A673 (cell line): Measurements from ENCODE around the gene MDGA2. TPM values are rescaled to one million over a fixed set of nuclear protein-coding genes. Genes with fewer than 3 reads are reported as not detected.

Experiments
- BruUV-seq: library from RNA; stranded (reverse); fragments of 400-500 nt; replicated peaks from 2 replicates; lab custom pipeline; 2021; lab: Mats Ljungman, UMichigan
- CTCF ChIA-PET: fragments of 300-600 bp; sonication (Branson Sonifier 250); formaldehyde crosslinking; loops from one replicate; lab custom pipeline; 2022; ENCODE audit warnings: antibody characterized with exemption; lab: Charles Lee
- POLR2A ChIA-PET: fragments of 300-600 bp; sonication (Branson Sonifier 250); formaldehyde crosslinking; loops from one replicate; lab custom pipeline; 2022; ENCODE audit warnings: antibody characterized with exemption; ENCODE audit not compliant: low non-redundant PET; lab: Charles Lee
- DNase-seq: peaks from one replicate; pipeline ENCODE4 v3.0.0-alpha.2; 2015; ENCODE audit warnings: low spot score
- H3K27ac ChIP-seq: fragments of 200-600 bp; sonication (generic); 2 replicates; pipeline ENCODE4 v1.5.1; 2016; ENCODE audit warnings: mixed run types, low read depth, mild to moderate bottlenecking, mixed read lengths, antibody characterized with exemption, low read length; ENCODE audit not compliant: poor library complexity, severe bottlenecking
- H3K27me3 ChIP-seq: fragments of 200-600 bp; sonication (generic); replicated peaks from 2 replicates; pipeline ENCODE4 v1.6.1; 2017; ENCODE audit warnings: mixed run types, low read depth, mild to moderate bottlenecking, mixed read lengths, antibody characterized with exemption, low read length; ENCODE audit not compliant: insufficient read depth, poor library complexity
- H3K36me3 ChIP-seq: fragments of 200-600 bp; sonication (generic); 2 replicates; pipeline ENCODE4 v1.6.1; 2016; ENCODE audit warnings: mixed run types, mild to moderate bottlenecking, mixed read lengths, antibody characterized with exemption, low read length; ENCODE audit not compliant: insufficient read depth, poor library complexity, severe bottlenecking
- H3K4me1 ChIP-seq: fragments of 200-600 bp; sonication (generic); 2 replicates; pipeline ENCODE4 v1.6.1; 2017; ENCODE audit warnings: mixed run types, mild to moderate bottlenecking, mixed read lengths, antibody characterized with exemption, low read length; ENCODE audit not compliant: insufficient read depth, poor library complexity, severe bottlenecking
- H3K4me3 ChIP-seq: fragments of 200-600 bp; sonication (generic); 2 replicates; pipeline ENCODE4 v1.5.1; 2016; ENCODE audit warnings: low read depth, mixed run types, mild to moderate bottlenecking, mixed read lengths, low read length; ENCODE audit not compliant: poor library complexity, severe bottlenecking
- H3K9me3 ChIP-seq: fragments of 200-600 bp; sonication (generic); 2 replicates; pipeline ENCODE4 v1.6.1; 2016; ENCODE audit warnings: mixed run types, low read depth, mild to moderate bottlenecking, mixed read lengths, antibody characterized with exemption, low read length; ENCODE audit not compliant: poor library complexity, severe bottlenecking
- CTCF ChIP-seq: fragments of 300-800, 200-600 bp; sonication (generic); conservative IDR thresholded peaks from 2 replicates; pipeline ENCODE4 v1.5.1; 2017; ENCODE audit warnings: low read depth, mild to moderate bottlenecking, antibody characterized with exemption, low read length, moderate library complexity, mixed read lengths
- EZH2 ChIP-seq: fragments of 200-600 bp; sonication (generic); IDR thresholded peaks from 2 replicates; pipeline ENCODE4 v1.6.1; 2017; ENCODE audit warnings: borderline replicate concordance, low read depth, mild to moderate bottlenecking, mixed read lengths, antibody characterized with exemption, low read length; ENCODE audit not compliant: poor library complexity, severe bottlenecking
- intact Hi-C: fragments of 100-400 bp; cut with micrococcal nuclease; formaldehyde crosslinking; loops from one replicate; pipeline ENCODE4 v1.10.0; 2022; ENCODE audit not compliant: unreplicated experiment
- total RNA-seq: library from RNA; stranded (reverse); gene quantifications from 2 replicates; pipeline ENCODE4 v1.2.3, GENCODE V29; 2021

The MDGA2 gene
- total RNA-seq, 1 experiment from 2014 or later: not detected

- no peak overlapping the region for H3K27ac ChIP-seq
- intact Hi-C loops: no loop called here
- POLR2A ChIA-PET: no interaction called here
- no peaks in the 10 kb centered on the region for H3K36me3 ChIP-seq
- DNase-seq: no peak
- no peaks in the 10 kb centered on the region for H3K27me3 ChIP-seq
- no peak for TF ChIP-seq CTCF
- no peak for TF ChIP-seq EZH2
- CTCF ChIA-PET: no interaction called here
- BruUV-seq: no TSS peak
- no peaks in the 10 kb centered on the region for H3K9me3 ChIP-seq
- H3K4me1 ChIP-seq: no peaks in the 10 kb centered on the region
- no peak overlapping the region for H3K4me3 ChIP-seq
These were observed 455.3 kb downstream of the MDGA2 start for GRCh38 chr14:47220096-47220495.

GRCh38 chr14:47211263-47211662, 464.1 kb downstream of the MDGA2 start:
- Histone ChIP-seq H3K27ac (no peak overlapping the region), H3K36me3 (no peaks in the 10 kb centered on the region), H3K27me3 (no peaks in the 10 kb centered on the region), H3K9me3 (no peaks in the 10 kb centered on the region), H3K4me3 (no peak overlapping the region), H3K4me1 (no peaks in the 10 kb centered on the region)
- intact Hi-C loops: no loop called here
- no peak for DNase-seq
- ChIA-PET CTCF (no interaction called here), POLR2A (no interaction called here)
- TF ChIP-seq EZH2: no peak
- no peak for TF ChIP-seq CTCF
- BruUV-seq: no TSS peak

- no peak overlapping the region for H3K27ac ChIP-seq
- H3K4me3 ChIP-seq: no peak overlapping the region
- intact Hi-C loops: no loop called here
- no peaks in the 10 kb centered on the region for H3K4me1 ChIP-seq
- H3K36me3 ChIP-seq: no peaks in the 10 kb centered on the region
- H3K9me3 ChIP-seq: no peaks in the 10 kb centered on the region
- no TSS peak for BruUV-seq
- DNase-seq: no peak
- ChIA-PET POLR2A (no interaction called here), CTCF (no interaction called here)
- no peaks in the 10 kb centered on the region for H3K27me3 ChIP-seq
- no peak for TF ChIP-seq EZH2
- no peak for TF ChIP-seq CTCF
These were observed 465.3 kb downstream of the MDGA2 start for GRCh38 chr14:47210099-47210498.
